ENCODE data around the gene CANT1.
A peak's percentile ranks its signal among the peaks of the same experiment; 100 is the strongest.

CANT1 gene

GRCh38 chr17:79041723-79042420 is 32.3 kb upstream of the CANT1 start:
- Histone ChIP-seq H3K36me3 (ENCODE audit: control insufficient read depth, insufficient read depth, low read length, severe bottlenecking) (peaks cover 8% of the 10 kb centered on the region), H3K9ac (ENCODE audit: low read length) (peak overlapping the region; percentile 52), H3K4me3 (ENCODE audit: low read length) (no peak overlapping the region), H3K27me3 (replicated peaks; ENCODE audit: control insufficient read depth, insufficient read depth, low read length) (no peaks in the 10 kb centered on the region), H3K4me1 (ENCODE audit: control insufficient read depth, insufficient read depth, low read length) (peaks cover 45% of the 10 kb centered on the region), H3K9me3 (ENCODE audit: control insufficient read depth, low read length) (no peaks in the 10 kb centered on the region)
- no peak for DNase-seq (ENCODE audit: low read depth)

GRCh38 chr17:79041041-79041570 is 31.5 kb upstream of the CANT1 start:
- DNase-seq (ENCODE audit: low read depth): no peak
- Histone ChIP-seq H3K4me1 (ENCODE audit: control insufficient read depth, insufficient read depth, low read length) (peaks cover 45% of the 10 kb centered on the region), H3K27me3 (replicated peaks; ENCODE audit: control insufficient read depth, insufficient read depth, low read length) (no peaks in the 10 kb centered on the region), H3K36me3 (ENCODE audit: control insufficient read depth, insufficient read depth, low read length, severe bottlenecking) (peaks cover 8% of the 10 kb centered on the region), H3K9me3 (ENCODE audit: control insufficient read depth, low read length) (no peaks in the 10 kb centered on the region), H3K9ac (ENCODE audit: low read length) (no peak overlapping the region), H3K4me3 (ENCODE audit: low read length) (no peak overlapping the region)

DNA sequence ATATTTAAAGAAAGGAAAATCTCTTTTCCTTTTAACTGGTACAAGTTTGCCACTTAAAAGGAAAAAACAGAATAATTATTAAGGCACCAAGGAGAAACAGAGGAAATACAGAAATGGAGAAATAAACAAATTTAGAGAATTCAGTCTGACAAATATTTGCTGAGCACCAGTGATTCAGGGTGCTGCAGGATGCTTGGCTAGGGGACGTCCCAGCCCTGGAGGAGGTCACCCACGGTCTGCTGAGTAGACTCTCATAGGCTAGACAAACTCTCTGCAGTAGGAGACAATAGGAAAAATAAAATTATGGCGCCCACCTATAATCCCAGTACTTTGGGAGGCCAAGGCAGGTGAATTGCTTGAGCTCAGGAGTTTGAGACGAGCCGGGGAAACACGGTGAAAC is 30.3 kb upstream of the CANT1 start:
- DNase-seq (ENCODE audit: low read depth): no peak
- Histone ChIP-seq H3K9ac (ENCODE audit: low read length) (no peak overlapping the region), H3K36me3 (ENCODE audit: control insufficient read depth, insufficient read depth, low read length, severe bottlenecking) (peaks cover 11% of the 10 kb centered on the region), H3K27me3 (replicated peaks; ENCODE audit: control insufficient read depth, insufficient read depth, low read length) (no peaks in the 10 kb centered on the region), H3K4me3 (ENCODE audit: low read length) (no peak overlapping the region), H3K9me3 (ENCODE audit: control insufficient read depth, low read length) (no peaks in the 10 kb centered on the region), H3K4me1 (ENCODE audit: control insufficient read depth, insufficient read depth, low read length) (peaks cover 45% of the 10 kb centered on the region)

GRCh38 chr17:79039171-79039570 is 29.6 kb upstream of the CANT1 start:
- no peak for DNase-seq (ENCODE audit: low read depth)
- peaks cover 52% of the 10 kb centered on the region for H3K4me1 ChIP-seq (ENCODE audit: control insufficient read depth, insufficient read depth, low read length)

DNA sequence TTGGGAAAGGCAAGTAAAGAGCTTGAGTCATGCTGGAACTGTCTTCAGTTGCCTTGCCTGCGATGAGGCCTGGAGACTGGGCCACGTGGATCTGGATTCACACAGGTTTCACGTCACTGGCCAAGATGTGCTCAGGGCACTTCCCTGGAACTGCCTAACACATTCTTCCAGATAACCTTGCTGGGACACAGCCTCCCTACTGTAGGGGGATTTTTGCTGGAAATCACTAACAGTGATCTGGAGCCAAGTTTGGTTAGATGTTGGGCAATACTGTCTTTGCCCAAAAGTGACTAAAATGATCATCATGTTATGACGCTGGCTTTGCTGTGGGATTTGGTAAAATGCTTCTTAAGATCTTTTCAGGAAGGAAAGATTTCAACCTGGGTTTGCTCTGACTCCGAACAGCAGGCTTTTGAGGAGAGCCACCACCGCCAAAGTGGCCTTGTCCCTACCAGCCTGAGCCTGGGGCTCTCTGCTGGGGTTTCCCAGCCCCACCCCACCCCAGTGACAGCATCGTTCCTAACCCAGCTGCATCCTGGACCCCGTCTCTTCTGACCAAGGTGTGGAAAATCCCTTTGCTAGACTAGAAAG is 29.1 kb upstream of the CANT1 start:
- Histone ChIP-seq H3K4me1 (ENCODE audit: control insufficient read depth, insufficient read depth, low read length) (peaks cover 57% of the 10 kb centered on the region), H3K9ac (ENCODE audit: low read length) (peak overlapping the region; percentile 45), H3K36me3 (ENCODE audit: control insufficient read depth, insufficient read depth, low read length, severe bottlenecking) (peaks cover 3% of the 10 kb centered on the region), H3K9me3 (ENCODE audit: control insufficient read depth, low read length) (no peaks in the 10 kb centered on the region), H3K4me3 (ENCODE audit: low read length) (no peak overlapping the region), H3K27me3 (replicated peaks; ENCODE audit: control insufficient read depth, insufficient read depth, low read length) (no peaks in the 10 kb centered on the region)
- DNase-seq (ENCODE audit: low read depth): peak; percentile 87

More at GRCh38 chr17:79039171-79039570, 29.6 kb upstream of the CANT1 start:
- H3K9me3 ChIP-seq (ENCODE audit: control insufficient read depth, low read length): no peaks in the 10 kb centered on the region
- H3K9ac ChIP-seq (ENCODE audit: low read length): peak overlapping the region; percentile 45
- H3K4me3 ChIP-seq (ENCODE audit: low read length): no peak overlapping the region
- peaks cover 4% of the 10 kb centered on the region for H3K36me3 ChIP-seq (ENCODE audit: control insufficient read depth, insufficient read depth, low read length, severe bottlenecking)
- H3K27me3 ChIP-seq (replicated peaks; ENCODE audit: control insufficient read depth, insufficient read depth, low read length): no peaks in the 10 kb centered on the region

- no peak overlapping the region for H3K4me3 ChIP-seq (ENCODE audit: low read length)
- DNase-seq (ENCODE audit: low read depth): peak; percentile 91
- H3K36me3 ChIP-seq (ENCODE audit: control insufficient read depth, insufficient read depth, low read length, severe bottlenecking): peaks cover 3% of the 10 kb centered on the region
- no peaks in the 10 kb centered on the region for H3K27me3 ChIP-seq (replicated peaks; ENCODE audit: control insufficient read depth, insufficient read depth, low read length)
- H3K4me1 ChIP-seq (ENCODE audit: control insufficient read depth, insufficient read depth, low read length): peaks cover 52% of the 10 kb centered on the region
- H3K9ac ChIP-seq (ENCODE audit: low read length): peak overlapping the region; percentile 51
- no peaks in the 10 kb centered on the region for H3K9me3 ChIP-seq (ENCODE audit: control insufficient read depth, low read length)
Observed at GRCh38 chr17:79036596-79036995, 27.0 kb upstream of the CANT1 start.

DNA sequence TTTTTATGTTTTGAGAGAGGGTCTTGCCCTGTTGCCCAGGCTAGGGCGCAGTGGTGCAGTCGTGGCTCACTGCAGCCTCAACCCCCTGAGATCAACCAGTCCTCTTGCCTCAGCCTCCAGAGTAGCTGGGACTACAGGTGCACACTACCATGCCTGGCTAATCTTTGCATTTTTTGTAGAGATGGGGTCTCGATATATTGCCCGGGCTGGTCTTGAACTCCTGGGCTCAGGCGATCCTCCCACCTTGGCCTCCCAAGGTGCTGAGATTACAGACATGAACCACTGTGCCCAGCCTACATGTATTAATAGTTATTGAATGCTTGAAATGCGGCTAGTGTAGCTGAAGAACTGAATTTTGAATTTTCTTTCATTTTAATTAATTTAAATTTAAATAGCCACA is 26.6 kb upstream of the CANT1 start:
- no peak for DNase-seq (ENCODE audit: low read depth)
- Histone ChIP-seq H3K27me3 (replicated peaks; ENCODE audit: control insufficient read depth, insufficient read depth, low read length) (no peaks in the 10 kb centered on the region), H3K4me1 (ENCODE audit: control insufficient read depth, insufficient read depth, low read length) (peaks cover 52% of the 10 kb centered on the region)

DNA sequence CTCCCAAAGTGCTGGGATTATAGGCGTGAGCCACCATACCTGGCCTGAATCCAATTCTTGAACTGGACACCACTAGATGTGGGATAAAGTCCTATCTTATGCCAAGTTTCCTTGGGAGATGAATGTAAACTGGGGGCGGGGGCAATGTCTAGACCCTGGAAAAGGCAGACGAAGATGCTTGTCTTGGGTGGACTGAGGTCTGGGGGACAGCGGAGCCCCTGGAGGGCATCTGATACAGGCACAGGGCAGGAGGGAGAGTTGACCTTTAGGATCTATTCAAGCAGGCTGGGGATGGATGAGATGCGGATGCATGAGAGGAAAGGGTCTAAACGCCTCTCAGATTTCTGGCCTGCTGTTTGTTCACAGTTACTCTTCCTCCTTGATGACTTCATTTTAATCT is 26.1 kb upstream of the CANT1 start:
- H3K4me3 ChIP-seq (ENCODE audit: low read length): no peak overlapping the region
- DNase-seq (ENCODE audit: low read depth): no peak
- H3K9ac ChIP-seq (ENCODE audit: low read length): no peak overlapping the region

More for the DNA sequence above, 26.6 kb upstream of the CANT1 start:
- no peaks in the 10 kb centered on the region for H3K9me3 ChIP-seq (ENCODE audit: control insufficient read depth, low read length)
- H3K4me3 ChIP-seq (ENCODE audit: low read length): no peak overlapping the region
- no peak overlapping the region for H3K9ac ChIP-seq (ENCODE audit: low read length)
- H3K36me3 ChIP-seq (ENCODE audit: control insufficient read depth, insufficient read depth, low read length, severe bottlenecking): peaks cover 3% of the 10 kb centered on the region

DNA sequence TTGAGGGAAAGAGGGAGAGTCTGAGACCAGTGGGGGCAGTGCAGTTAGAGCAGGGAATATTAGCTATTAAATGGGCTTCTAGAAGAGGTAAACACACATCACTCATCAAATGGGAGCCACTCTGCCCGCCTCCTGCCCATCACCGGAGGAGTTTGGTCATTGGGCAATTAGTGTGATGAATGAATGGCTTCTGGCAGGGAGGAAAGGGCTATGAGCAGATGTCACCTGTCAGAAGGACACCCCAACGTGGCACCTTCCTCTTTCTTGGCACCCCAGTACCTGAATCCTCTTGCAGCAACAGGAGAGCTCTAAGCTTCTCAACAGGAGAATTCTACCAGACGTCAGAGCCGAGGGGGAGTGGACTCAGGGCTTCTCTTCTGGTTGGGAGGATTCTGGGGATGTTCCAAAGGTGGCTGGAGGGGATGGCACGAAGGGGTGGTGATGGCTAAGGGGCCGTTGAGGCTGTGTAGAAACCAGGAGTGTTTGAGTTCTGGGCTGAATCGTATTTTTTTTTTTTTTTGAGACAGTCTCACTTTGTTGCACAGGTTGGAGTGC is 25.4 kb upstream of the CANT1 start:
- no peak for DNase-seq (ENCODE audit: low read depth)
- no peaks in the 10 kb centered on the region for H3K9me3 ChIP-seq (ENCODE audit: control insufficient read depth, low read length)
- H3K4me3 ChIP-seq (ENCODE audit: low read length): no peak overlapping the region
- H3K27me3 ChIP-seq (replicated peaks; ENCODE audit: control insufficient read depth, insufficient read depth, low read length): no peaks in the 10 kb centered on the region
- H3K36me3 ChIP-seq (ENCODE audit: control insufficient read depth, insufficient read depth, low read length, severe bottlenecking): peaks cover 3% of the 10 kb centered on the region
- peak overlapping the region; percentile 7 for H3K9ac ChIP-seq (ENCODE audit: low read length)
- peaks cover 53% of the 10 kb centered on the region for H3K4me1 ChIP-seq (ENCODE audit: control insufficient read depth, insufficient read depth, low read length)

More for the DNA sequence above, 26.1 kb upstream of the CANT1 start:
- no peaks in the 10 kb centered on the region for H3K27me3 ChIP-seq (replicated peaks; ENCODE audit: control insufficient read depth, insufficient read depth, low read length)
- H3K4me1 ChIP-seq (ENCODE audit: control insufficient read depth, insufficient read depth, low read length): peaks cover 52% of the 10 kb centered on the region
- peaks cover 3% of the 10 kb centered on the region for H3K36me3 ChIP-seq (ENCODE audit: control insufficient read depth, insufficient read depth, low read length, severe bottlenecking)
- H3K9me3 ChIP-seq (ENCODE audit: control insufficient read depth, low read length): no peaks in the 10 kb centered on the region

DNA sequence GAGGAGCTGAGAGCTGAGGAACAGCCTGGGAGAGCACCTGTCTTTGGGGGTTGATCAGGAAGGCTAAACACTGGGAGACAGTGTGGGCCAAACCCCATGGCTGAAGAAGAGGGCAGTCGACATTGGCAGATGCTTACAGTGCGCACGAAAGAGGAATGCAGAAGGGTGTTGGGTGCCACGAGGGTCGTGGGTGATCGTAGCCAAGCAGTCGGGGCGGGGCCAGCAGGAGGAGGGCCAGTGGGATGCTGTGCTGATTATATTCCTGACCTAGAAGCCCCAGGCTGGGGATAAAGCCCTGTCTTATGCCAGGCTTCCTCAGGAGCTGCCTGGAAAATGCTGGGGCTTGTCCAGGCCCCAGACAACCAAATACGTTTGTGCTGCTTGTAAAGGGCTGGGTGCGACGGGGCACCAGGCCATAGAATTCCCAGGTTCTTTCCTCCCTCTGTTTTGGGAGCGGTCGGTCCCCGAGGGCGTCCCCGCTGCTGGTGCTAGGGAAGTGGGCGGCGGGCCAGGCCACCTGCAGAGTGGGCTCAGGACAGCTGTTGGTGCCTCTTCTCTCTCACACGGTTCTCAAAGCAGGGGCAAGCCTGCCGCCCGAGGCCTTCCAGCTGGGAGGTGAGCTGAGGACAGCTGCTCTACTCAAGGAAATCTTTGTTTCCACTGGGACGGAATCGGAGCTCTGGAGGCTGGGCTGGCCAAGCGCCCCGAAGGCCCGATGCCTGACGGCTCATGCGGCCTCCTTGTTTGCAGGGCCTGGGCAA is 24.4 kb upstream of the CANT1 start:
- H3K4me1 ChIP-seq (ENCODE audit: control insufficient read depth, insufficient read depth, low read length): peaks cover 60% of the 10 kb centered on the region
- H3K27me3 ChIP-seq (replicated peaks; ENCODE audit: control insufficient read depth, insufficient read depth, low read length): no peaks in the 10 kb centered on the region
- no peaks in the 10 kb centered on the region for H3K9me3 ChIP-seq (ENCODE audit: control insufficient read depth, low read length)
- no peak for DNase-seq (ENCODE audit: low read depth)
- H3K4me3 ChIP-seq (ENCODE audit: low read length): no peak overlapping the region
- peaks cover 3% of the 10 kb centered on the region for H3K36me3 ChIP-seq (ENCODE audit: control insufficient read depth, insufficient read depth, low read length, severe bottlenecking)
- peak overlapping the region; percentile 29 for H3K9ac ChIP-seq (ENCODE audit: low read length)

All from adipocyte (in vitro differentiated cells).